Astrocyte (in vitro differentiated cells and primary cell): ENCODE measurements around the gene FUBP3. TPM values are rescaled to one million over a fixed set of nuclear protein-coding genes. Genes with fewer than 3 reads are reported as not detected.

ENCODE experiments used
- DNase-seq: peaks from one replicate; pipeline ENCODE4 v3.0.0-alpha.2; 2010; ENCODE audit warnings: low read depth
- FAIRE-seq: peaks from 2 replicates; lab custom pipeline; 2011; peaks lifted over from hg19 to GRCh38; lab: Jason Lieb, UNC
- H2AFZ ChIP-seq: 2 replicates; pipeline ENCODE4 v1.6.0; 2012; ENCODE audit warnings: low read depth, low read length, inconsistent platforms
- H3K27ac ChIP-seq: 2 replicates; pipeline ENCODE4 v1.5.1; 2011; ENCODE audit warnings: low read depth, low read length, inconsistent platforms
- H3K27me3 ChIP-seq: 2 replicates; pipeline ENCODE4 v1.6.0; 2011; ENCODE audit warnings: low read length, inconsistent platforms; ENCODE audit not compliant: insufficient read depth
- H3K36me3 ChIP-seq: 2 replicates; pipeline ENCODE4 v1.5.1; 2011; ENCODE audit warnings: low read length, inconsistent platforms; ENCODE audit not compliant: insufficient read depth
- H3K4me1 ChIP-seq: 2 replicates; pipeline ENCODE4 v1.5.1; 2011; ENCODE audit warnings: low read length, inconsistent platforms; ENCODE audit not compliant: insufficient read depth
- H3K4me2 ChIP-seq: 2 replicates; pipeline ENCODE4 v1.6.0; 2012; ENCODE audit warnings: low read length, inconsistent platforms
- H3K4me3 ChIP-seq: 2 replicates; pipeline ENCODE4 v1.5.1; 2011; ENCODE audit warnings: low read depth, mild to moderate bottlenecking, low read length, inconsistent platforms; ENCODE audit not compliant: insufficient read depth
- H3K79me2 ChIP-seq: 2 replicates; pipeline ENCODE4 v1.6.0; 2012; ENCODE audit warnings: mild to moderate bottlenecking, low read length, inconsistent platforms; ENCODE audit not compliant: insufficient read depth
- H3K9ac ChIP-seq: 2 replicates; pipeline ENCODE4 v1.6.0; 2012; ENCODE audit warnings: mild to moderate bottlenecking, low read length, inconsistent platforms
- H3K9me3 ChIP-seq: 2 replicates; pipeline ENCODE4 v1.5.1; 2012; ENCODE audit warnings: low read depth, mild to moderate bottlenecking, low read length, inconsistent platforms; ENCODE audit not compliant: insufficient read depth
- H4K20me1 ChIP-seq: 2 replicates; pipeline ENCODE4 v1.6.0; 2012; ENCODE audit warnings: low read length, inconsistent platforms; ENCODE audit not compliant: insufficient read depth
- H3K27ac Mint-ChIP-seq: one replicate; pipeline ENCODE4 v1.8.0; 2021; ENCODE audit warnings: mild to moderate bottlenecking, mixed read lengths; ENCODE audit not compliant: unreplicated experiment
- H3K27me3 Mint-ChIP-seq: one replicate; pipeline ENCODE4 v1.8.0; 2021; ENCODE audit warnings: low read depth, mixed read lengths; ENCODE audit not compliant: unreplicated experiment
- H3K36me3 Mint-ChIP-seq: one replicate; pipeline ENCODE4 v1.8.0; 2021; ENCODE audit warnings: low read depth, mixed read lengths; ENCODE audit not compliant: unreplicated experiment
- H3K4me1 Mint-ChIP-seq: one replicate; pipeline ENCODE4 v1.8.0; 2021; ENCODE audit warnings: low read depth, mixed read lengths; ENCODE audit not compliant: unreplicated experiment
- H3K4me3 Mint-ChIP-seq: one replicate; pipeline ENCODE4 v1.8.0; 2021; ENCODE audit warnings: mild to moderate bottlenecking, moderate library complexity, mixed read lengths; ENCODE audit not compliant: unreplicated experiment
- H3K9me3 Mint-ChIP-seq: one replicate; pipeline ENCODE4 v1.8.0; 2021; ENCODE audit warnings: mild to moderate bottlenecking, mixed read lengths; ENCODE audit not compliant: unreplicated experiment
- EZH2 ChIP-seq: IDR thresholded peaks from 2 replicates; pipeline ENCODE4 v1.6.1; 2012; ENCODE audit warnings: mild to moderate bottlenecking, low read length, inconsistent platforms; ENCODE audit not compliant: insufficient read depth
- total RNA-seq: library from RNA; stranded (reverse); gene quantifications from 2 replicates; pipeline ENCODE4 v1.2.1, GENCODE V29; 2021
- TF ChIP-seq, protein P1 (sequence below): IDR thresholded peaks from 2 replicates; pipeline ENCODE4 v1.5.1; 2011; ENCODE audit warnings: low read depth, mild to moderate bottlenecking, inconsistent platforms, low read length, moderate library complexity; ENCODE audit not compliant: insufficient read depth

FUBP3 gene
- total RNA-seq, 1 donor from 2014 or later = 64.6 TPM

- H4K20me1 ChIP-seq = peaks cover 23% of the 10 kb centered on the region
- no peak overlapping the region for H2AFZ ChIP-seq
- Mint-ChIP-seq H3K4me1 (no peaks in the 10 kb centered on the region), H3K27ac (peak overlapping the region; percentile 75), H3K36me3 (peaks cover 2% of the 10 kb centered on the region), H3K27me3 (peaks cover 51% of the 10 kb centered on the region), H3K9me3 (peaks cover 3% of the 10 kb centered on the region), H3K4me3 (no peak overlapping the region)
- no peak overlapping the region for H3K4me3 ChIP-seq
- no peak for DNase-seq
- H3K79me2 ChIP-seq = no peaks in the 10 kb centered on the region
- H3K9ac ChIP-seq = no peak overlapping the region
- no peaks in the 10 kb centered on the region for H3K36me3 ChIP-seq
- TF ChIP-seq, protein P1, sequence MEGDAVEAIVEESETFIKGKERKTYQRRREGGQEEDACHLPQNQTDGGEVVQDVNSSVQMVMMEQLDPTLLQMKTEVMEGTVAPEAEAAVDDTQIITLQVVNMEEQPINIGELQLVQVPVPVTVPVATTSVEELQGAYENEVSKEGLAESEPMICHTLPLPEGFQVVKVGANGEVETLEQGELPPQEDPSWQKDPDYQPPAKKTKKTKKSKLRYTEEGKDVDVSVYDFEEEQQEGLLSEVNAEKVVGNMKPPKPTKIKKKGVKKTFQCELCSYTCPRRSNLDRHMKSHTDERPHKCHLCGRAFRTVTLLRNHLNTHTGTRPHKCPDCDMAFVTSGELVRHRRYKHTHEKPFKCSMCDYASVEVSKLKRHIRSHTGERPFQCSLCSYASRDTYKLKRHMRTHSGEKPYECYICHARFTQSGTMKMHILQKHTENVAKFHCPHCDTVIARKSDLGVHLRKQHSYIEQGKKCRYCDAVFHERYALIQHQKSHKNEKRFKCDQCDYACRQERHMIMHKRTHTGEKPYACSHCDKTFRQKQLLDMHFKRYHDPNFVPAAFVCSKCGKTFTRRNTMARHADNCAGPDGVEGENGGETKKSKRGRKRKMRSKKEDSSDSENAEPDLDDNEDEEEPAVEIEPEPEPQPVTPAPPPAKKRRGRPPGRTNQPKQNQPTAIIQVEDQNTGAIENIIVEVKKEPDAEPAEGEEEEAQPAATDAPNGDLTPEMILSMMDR = no peak
- TF ChIP-seq EZH2 = no peak
- no peaks in the 10 kb centered on the region for H3K4me1 ChIP-seq
- H3K9me3 ChIP-seq = peaks cover under 1% of the 10 kb centered on the region
- H3K27me3 ChIP-seq = peaks cover 49% of the 10 kb centered on the region
- H3K27ac ChIP-seq = no peak overlapping the region
- no peak overlapping the region for H3K4me2 ChIP-seq
- FAIRE-seq = no peak
Observed at GRCh38 chr9:130667120-130667435, 87.7 kb downstream of the FUBP3 start.

DNA sequence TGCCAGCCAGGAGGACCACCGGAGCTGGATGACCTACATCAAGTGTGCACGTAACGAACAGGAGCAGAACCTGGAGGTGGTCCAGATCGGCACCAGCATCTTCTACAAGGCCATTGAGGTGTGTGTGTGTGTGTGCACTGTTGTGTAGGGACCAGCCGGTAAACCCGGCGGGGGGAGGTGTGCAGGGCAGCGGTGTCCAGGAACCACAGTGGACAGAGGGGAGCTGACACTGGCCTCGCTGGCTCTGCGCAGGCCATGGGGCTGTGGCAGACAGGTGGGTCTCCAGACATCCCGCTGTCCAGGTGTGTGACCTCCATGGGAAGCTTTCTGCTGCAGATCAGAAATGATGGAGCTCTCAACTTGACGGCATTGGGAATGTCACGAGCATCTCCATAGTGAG lies 88.8 kb downstream of the FUBP3 start:
- Mint-ChIP-seq H3K27me3 (peaks cover 46% of the 10 kb centered on the region), H3K4me1 (no peaks in the 10 kb centered on the region), H3K9me3 (peaks cover 3% of the 10 kb centered on the region), H3K27ac (no peak overlapping the region), H3K36me3 (peaks cover 2% of the 10 kb centered on the region), H3K4me3 (no peak overlapping the region)
- Histone ChIP-seq H3K9me3 (no peaks in the 10 kb centered on the region), H3K27ac (no peak overlapping the region), H3K79me2 (no peaks in the 10 kb centered on the region), H2AFZ (no peak overlapping the region), H3K9ac (no peak overlapping the region), H3K27me3 (peaks cover 38% of the 10 kb centered on the region), H4K20me1 (peaks cover 13% of the 10 kb centered on the region), H3K36me3 (no peaks in the 10 kb centered on the region), H3K4me3 (no peak overlapping the region), H3K4me1 (no peaks in the 10 kb centered on the region), H3K4me2 (no peak overlapping the region)
- no peak for TF ChIP-seq EZH2
- TF ChIP-seq, protein P1 = no peak
- FAIRE-seq = no peak
- no peak for DNase-seq

- Histone ChIP-seq H3K27ac (no peak overlapping the region), H3K4me3 (no peak overlapping the region), H3K4me1 (no peaks in the 10 kb centered on the region), H4K20me1 (peaks cover 13% of the 10 kb centered on the region), H3K9me3 (no peaks in the 10 kb centered on the region), H3K4me2 (no peak overlapping the region), H3K79me2 (no peaks in the 10 kb centered on the region), H3K9ac (no peak overlapping the region), H3K36me3 (no peaks in the 10 kb centered on the region), H2AFZ (no peak overlapping the region), H3K27me3 (peaks cover 34% of the 10 kb centered on the region)
- Mint-ChIP-seq H3K27me3 (peaks cover 46% of the 10 kb centered on the region), H3K4me3 (no peak overlapping the region), H3K36me3 (peaks cover 2% of the 10 kb centered on the region), H3K27ac (no peak overlapping the region), H3K4me1 (no peaks in the 10 kb centered on the region), H3K9me3 (peaks cover 3% of the 10 kb centered on the region)
- FAIRE-seq (no peak), DNase-seq (no peak)
- TF ChIP-seq, protein P1 = no peak
- no peak for TF ChIP-seq EZH2
Observed at GRCh38 chr9:130668659-130669058, 89.3 kb downstream of the FUBP3 start.
